ENCODE measurements around the gene INTS1. TPM values are rescaled to one million over a fixed set of nuclear protein-coding genes. Genes with fewer than 3 reads are reported as not detected.

Gene INTS1
- total RNA-seq, 2 donors from 2014 or later = 61.0 to 141 TPM

GRCh38 chr7:1473864-1474512, 30.2 kb downstream of the INTS1 start:
- no peak overlapping the region for H3K9ac ChIP-seq (ENCODE audit: low read depth in 2 of 2, low read length in 2 of 2)
- peak; percentile 88 for TF ChIP-seq CTCF (IDR thresholded peaks at IDR 0.05)
- intact Hi-C loops (cut with DNase I) = loop anchor here (2.0 to 5.0 kb wide), 2 partner anchors 42 to 249 kb away; no protein-coding TSS in a partner anchor
- DNase-seq = peak; percentile 93
- no peak overlapping the region for H3K27ac ChIP-seq
- no peaks in the 10 kb centered on the region for H3K27me3 ChIP-seq
- H3K4me3 ChIP-seq = no peak overlapping the region
- H3K9me3 ChIP-seq = no peaks in the 10 kb centered on the region
- H3K4me1 ChIP-seq = no peaks in the 10 kb centered on the region
- H3K36me3 ChIP-seq = no peaks in the 10 kb centered on the region

- no peaks in the 10 kb centered on the region for H3K27me3 ChIP-seq
- no peaks in the 10 kb centered on the region for H3K9me3 ChIP-seq
- H3K36me3 ChIP-seq = no peaks in the 10 kb centered on the region
- no peak for DNase-seq
- intact Hi-C loops (cut with DNase I) = loop anchor here (5.0 kb wide), 1 partner anchor 39 kb away; no protein-coding TSS in a partner anchor
- no peak overlapping the region for H3K4me3 ChIP-seq
- peaks cover 6% of the 10 kb centered on the region for H3K4me1 ChIP-seq
- H3K27ac ChIP-seq = no peak overlapping the region
- no peak for TF ChIP-seq CTCF (IDR thresholded peaks at IDR 0.05)
- no peak overlapping the region for H3K9ac ChIP-seq (ENCODE audit: low read depth in 2 of 2, low read length in 2 of 2)
Observed at GRCh38 chr7:1470901-1471300, 33.3 kb downstream of the INTS1 start.

DNA sequence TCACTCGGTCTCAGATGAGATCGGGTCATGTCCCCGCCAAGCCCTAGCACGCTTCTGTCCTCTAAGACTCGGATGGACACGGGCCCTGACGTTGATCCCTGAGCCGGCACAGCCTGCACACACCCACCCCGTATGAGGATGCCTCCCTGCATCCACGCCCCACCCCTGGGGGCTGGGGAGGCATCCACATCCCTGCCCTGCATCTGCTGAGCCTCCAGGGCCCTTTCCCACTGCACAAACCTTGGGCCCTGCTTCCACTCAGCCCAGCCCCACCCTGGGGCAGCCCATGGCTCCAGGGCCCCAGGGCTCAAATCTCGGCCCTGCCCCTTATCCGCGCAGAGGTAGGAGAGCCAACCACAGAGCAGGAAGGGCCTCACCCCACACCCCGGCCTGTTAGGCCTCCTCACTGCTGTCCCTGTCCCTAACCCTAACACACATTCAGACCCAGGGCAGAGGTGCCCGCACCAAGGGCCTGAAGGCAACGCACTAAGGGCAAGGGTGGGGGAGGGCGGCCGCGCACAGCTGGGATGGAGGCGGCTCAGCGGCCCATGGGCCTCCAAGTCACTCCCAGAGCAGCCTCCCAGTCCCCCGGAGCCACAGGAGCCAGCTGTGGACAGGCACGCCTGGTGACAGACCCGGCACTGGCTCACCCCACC, 35.4 kb downstream of the INTS1 start:
- Histone ChIP-seq H3K9ac (ENCODE audit: low read depth in 2 of 2, low read length in 2 of 2) (no peak overlapping the region), H3K27me3 (no peaks in the 10 kb centered on the region), H3K4me1 (peaks cover 12% of the 10 kb centered on the region), H3K27ac (no peak overlapping the region), H3K36me3 (no peaks in the 10 kb centered on the region), H3K4me3 (no peak overlapping the region), H3K9me3 (no peaks in the 10 kb centered on the region)
- no peak for TF ChIP-seq CTCF (IDR thresholded peaks at IDR 0.05)
- intact Hi-C loops (cut with DNase I) = no loop called here
- no peak for DNase-seq

GRCh38 chr7:1468203-1468602, 36.0 kb downstream of the INTS1 start:
- H3K4me3 ChIP-seq = no peak overlapping the region
- H3K4me1 ChIP-seq = peaks cover 18% of the 10 kb centered on the region
- H3K9me3 ChIP-seq = no peaks in the 10 kb centered on the region
- TF ChIP-seq CTCF (IDR thresholded peaks at IDR 0.05) = no peak
- no peak overlapping the region for H3K9ac ChIP-seq (ENCODE audit: low read depth in 2 of 2, low read length in 2 of 2)
- H3K27ac ChIP-seq = no peak overlapping the region
- H3K36me3 ChIP-seq = no peaks in the 10 kb centered on the region
- intact Hi-C loops (cut with DNase I) = no loop called here
- H3K27me3 ChIP-seq = no peaks in the 10 kb centered on the region
- DNase-seq = no peak

DNA sequence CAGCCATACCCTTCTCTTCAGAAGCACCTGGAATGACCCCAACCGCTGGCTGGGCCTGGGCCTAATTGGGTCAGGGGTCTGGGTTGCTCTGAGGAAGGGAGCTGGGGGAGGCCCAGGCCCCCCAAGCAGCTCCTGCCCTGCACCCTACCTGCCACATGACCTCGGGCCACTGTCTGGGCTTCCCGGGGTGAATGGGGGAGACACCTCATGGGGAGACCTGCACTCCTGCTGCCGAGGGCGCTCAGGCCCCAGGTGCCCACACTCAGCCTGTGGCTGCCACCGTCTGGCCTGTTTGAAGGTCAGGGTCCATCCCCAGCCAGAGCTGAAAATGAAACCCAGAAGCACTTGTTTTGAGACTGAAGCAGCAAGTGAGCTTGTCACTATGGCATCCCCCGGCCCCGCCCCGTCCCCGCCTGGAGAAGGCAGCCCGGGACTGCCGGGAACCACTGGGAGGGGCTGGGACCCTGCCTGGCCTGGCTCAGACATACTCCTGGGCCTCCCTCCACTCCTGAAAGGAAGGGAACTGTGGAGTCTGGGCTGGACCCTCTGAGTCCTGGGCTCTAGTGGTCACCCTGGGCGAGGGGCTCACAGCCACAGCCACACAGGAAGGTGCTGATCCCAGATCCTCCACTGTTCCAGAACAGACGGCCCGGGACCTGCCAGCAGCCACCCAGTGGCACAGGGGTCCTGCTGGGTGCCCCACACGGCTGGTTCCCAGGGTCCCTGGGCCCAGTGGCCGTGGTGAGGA, 37.5 kb downstream of the INTS1 start:
- Histone ChIP-seq H3K9me3 (no peaks in the 10 kb centered on the region), H3K27me3 (no peaks in the 10 kb centered on the region), H3K36me3 (no peaks in the 10 kb centered on the region), H3K27ac (peak overlapping the region; percentile 76), H3K4me1 (peaks cover 25% of the 10 kb centered on the region), H3K9ac (ENCODE audit: low read depth in 2 of 2, low read length in 2 of 2) (peak overlapping the region; percentile 51 to 58), H3K4me3 (no peak overlapping the region)
- peak; percentile 89 for DNase-seq
- intact Hi-C loops (cut with DNase I) = no loop called here
- no peak for TF ChIP-seq CTCF (IDR thresholded peaks at IDR 0.05)
